Ascending aorta (tissue), 2 donors: ENCODE data around the gene MRGPRD. TPM values are rescaled to one million over a fixed set of nuclear protein-coding genes. Genes with fewer than 3 reads are reported as not detected.

ENCODE experiments used
- DNase-seq, 2 donors: peaks; one replicate each; pipeline ENCODE4 v3.0.0-alpha.2; 2019; ENCODE audit warnings: low spot score in 2 of 2
- H3K27ac ChIP-seq, 2 donors: fragments of 200-600 bp; sonication (generic); one replicate each; pipeline ENCODE4 v1.5.1; 2016 to 2017; ENCODE audit warnings: mild to moderate bottlenecking in 1 of 2
- H3K27me3 ChIP-seq: fragments of 200-600 bp; sonication (generic); one replicate; pipeline ENCODE4 v1.5.1; 2017
- H3K36me3 ChIP-seq, 2 donors: fragments of 200-600 bp; sonication (generic); one replicate each; pipeline ENCODE4 v1.5.1; 2016
- H3K4me1 ChIP-seq, 2 donors: fragments of 200-600 bp; sonication (generic); one replicate each; pipeline ENCODE4 v1.5.1; 2016 to 2017; ENCODE audit warnings: mild to moderate bottlenecking in 1 of 2
- H3K4me3 ChIP-seq, 2 donors: fragments of 200-600 bp; sonication (generic); one replicate each; pipeline ENCODE4 v1.5.1; 2016 to 2017; ENCODE audit warnings: mild to moderate bottlenecking in 1 of 2
- H3K9me3 ChIP-seq, 2 donors: fragments of 200-600 bp; sonication (generic); one replicate each; pipeline ENCODE4 v1.5.1; 2016
- CTCF ChIP-seq, 3 experiments: fragments of 200-600 bp in 2 of 3; fragments of 450-650 bp in 1 of 3; sonication (generic) in 2 of 3; IDR thresholded peaks; one replicate each; pipeline ENCODE4 v1.5.1; 2016 to 2019; ENCODE audit warnings: antibody characterized with exemption in 3 of 3, mild to moderate bottlenecking in 1 of 3, moderate library complexity in 1 of 3
- intact Hi-C: fragments of 100-400 bp; cut with DNase I; formaldehyde crosslinking; loops from one replicate; pipeline ENCODE4 v1.15.1; 2023
- total RNA-seq: library from RNA; depleted of rRNA; stranded (reverse); fragments of >200 nt; gene quantifications from one replicate; pipeline ENCODE4 v1.1.0, GENCODE V29; 2016

Gene MRGPRD
- total RNA-seq, 1 donor from 2014 or later = not detected

GRCh38 chr11:68954836-68955606 is 25.8 kb downstream of the MRGPRD start:
- Histone ChIP-seq H3K27me3 (no peaks in the 10 kb centered on the region), H3K4me3 (peak overlapping the region in 1 of 2 donors; percentile 5), H3K9me3 (no peaks in the 10 kb centered on the region), H3K27ac (no peak overlapping the region), H3K36me3 (no peaks in the 10 kb centered on the region), H3K4me1 (no peaks in the 10 kb centered on the region)
- DNase-seq = no peak
- intact Hi-C loops = no loop called here
- TF ChIP-seq CTCF (IDR thresholded peaks at IDR 0.05) = no peak

DNA sequence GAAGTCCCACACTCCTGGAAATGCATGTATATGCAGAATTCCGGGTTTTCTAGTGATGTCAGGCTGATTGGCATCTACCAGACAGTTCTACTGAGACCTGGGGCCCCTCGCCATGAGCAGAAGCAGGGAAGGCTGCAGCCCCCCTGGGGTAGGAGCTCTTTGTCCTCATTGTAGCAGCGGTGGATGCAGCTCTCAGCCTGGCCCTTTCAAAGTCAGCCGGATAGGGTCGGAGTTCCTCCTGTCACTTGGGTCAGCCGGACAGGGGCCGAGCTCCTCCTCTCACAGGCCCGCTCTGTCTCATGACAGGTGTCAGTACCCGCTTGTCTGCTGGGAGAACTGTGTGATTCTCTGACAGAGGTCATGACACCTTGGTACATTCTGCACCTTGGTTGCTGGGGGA is 30.0 kb downstream of the MRGPRD start:
- H3K27me3 ChIP-seq = no peaks in the 10 kb centered on the region
- H3K36me3 ChIP-seq = no peaks in the 10 kb centered on the region
- H3K9me3 ChIP-seq = no peaks in the 10 kb centered on the region
- H3K4me3 ChIP-seq = no peak overlapping the region
- H3K4me1 ChIP-seq = peaks cover 8 to 9% of the 10 kb centered on the region in 2 donors
- TF ChIP-seq CTCF (IDR thresholded peaks at IDR 0.05) = no peak
- intact Hi-C loops = no loop called here
- no peak for DNase-seq
- H3K27ac ChIP-seq = no peak overlapping the region

GRCh38 chr11:68950270-68950669 is 30.5 kb downstream of the MRGPRD start:
- no peak for DNase-seq
- H3K9me3 ChIP-seq = no peaks in the 10 kb centered on the region
- H3K36me3 ChIP-seq = no peaks in the 10 kb centered on the region
- no peak overlapping the region for H3K27ac ChIP-seq
- intact Hi-C loops = no loop called here
- peaks cover 8 to 14% of the 10 kb centered on the region in 2 donors for H3K4me1 ChIP-seq
- no peak overlapping the region for H3K4me3 ChIP-seq
- H3K27me3 ChIP-seq = no peaks in the 10 kb centered on the region
- peak; percentile 18 to 48 (median 23) for TF ChIP-seq CTCF (IDR thresholded peaks at IDR 0.05)

- intact Hi-C loops = loop anchor here (5.0 kb wide), 2 partner anchors 57 to 98 kb away; partner anchors contain the start of gene TPCN2
- no peak overlapping the region for H3K4me3 ChIP-seq
- DNase-seq = no peak
- H3K27ac ChIP-seq = no peak overlapping the region
- TF ChIP-seq CTCF (IDR thresholded peaks at IDR 0.05) = no peak
- peaks cover 8 to 14% of the 10 kb centered on the region in 2 donors for H3K4me1 ChIP-seq
- H3K9me3 ChIP-seq = no peaks in the 10 kb centered on the region
- no peaks in the 10 kb centered on the region for H3K36me3 ChIP-seq
- no peaks in the 10 kb centered on the region for H3K27me3 ChIP-seq
Observed at GRCh38 chr11:68948935-68949334, 31.9 kb downstream of the MRGPRD start.

DNA sequence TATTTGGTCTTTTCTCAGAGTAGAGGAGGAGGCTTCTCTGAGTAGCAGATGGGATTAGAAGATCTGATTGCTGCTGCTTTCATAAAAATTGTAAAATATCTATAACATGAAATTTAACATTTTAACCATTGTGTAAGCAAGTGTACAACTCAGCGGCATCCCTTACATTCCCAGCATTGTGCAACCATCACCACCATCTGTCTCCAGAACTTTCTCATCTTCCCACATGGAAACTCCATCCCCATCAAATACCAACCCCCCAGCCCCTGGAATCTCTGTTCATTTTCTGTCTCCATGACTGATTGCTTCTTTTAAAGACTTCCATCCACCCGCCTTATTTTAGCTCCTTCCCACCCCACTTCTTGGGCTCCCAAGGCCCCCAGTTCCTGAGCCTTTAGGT is 32.3 kb downstream of the MRGPRD start:
- Histone ChIP-seq H3K27me3 (no peaks in the 10 kb centered on the region), H3K4me1 (peaks cover 8 to 18% of the 10 kb centered on the region in 2 donors), H3K27ac (no peak overlapping the region), H3K9me3 (no peaks in the 10 kb centered on the region), H3K36me3 (no peaks in the 10 kb centered on the region), H3K4me3 (no peak overlapping the region)
- no peak for TF ChIP-seq CTCF (IDR thresholded peaks at IDR 0.05)
- DNase-seq = no peak
- intact Hi-C loops = loop anchor here (5.0 kb wide), 2 partner anchors 56 to 99 kb away; partner anchors contain the start of gene TPCN2
